H1 (cell line): Measurements from ENCODE around the gene NBAS.

ENCODE experiments used
- CTCF ChIP-seq, 3 experiments: IDR thresholded peaks; 1 replicate in 2 of 3; 2 replicates in 1 of 3; pipeline versions ENCODE4 v1.5.1 to v1.6.1; 2011; ENCODE audit warnings: low read length in 3 of 3, mild to moderate bottlenecking in 3 of 3, inconsistent platforms in 2 of 3, low read depth in 1 of 3, moderate library complexity in 1 of 3; ENCODE audit not compliant: insufficient read depth in 1 of 3; ENCODE audit errors: control extremely low read depth in 1 of 3
- JUND ChIP-seq: IDR thresholded peaks from 2 replicates; pipeline ENCODE4 v1.6.1; 2011; ENCODE audit warnings: mild to moderate bottlenecking, improper control_type of control experiment, low read length
- MAFK ChIP-seq: IDR thresholded peaks from 2 replicates; pipeline ENCODE4 v1.6.1; 2012; ENCODE audit warnings: low read depth, mild to moderate bottlenecking, improper control_type of control experiment, low read length
- NRF1 ChIP-seq: IDR thresholded peaks from 2 replicates; pipeline ENCODE4 v1.6.1; 2011; ENCODE audit warnings: mild to moderate bottlenecking, low read depth, low read length, improper control_type of control experiment

GRCh38 chr2:15149063-15149462 lies 412.1 kb downstream of the NBAS start:
- TF ChIP-seq MAFK (no peak), NRF1 (no peak), JUND (no peak), CTCF (IDR thresholded peaks at IDR 0.05; ENCODE audit: control extremely low read depth in 1 of 3, insufficient read depth in 1 of 3, low read depth in 1 of 3, low read length in 3 of 3) (no peak)
